Brain microvascular endothelial cell (primary cell): ENCODE measurements around the gene CSPG4.

Experiments used
- DNase-seq: peaks from one replicate; pipeline ENCODE4 v3.0.0-alpha.2; 2020
- H3K27ac ChIP-seq: fragments of 250-450 bp; sonication (Bioruptor Pico); 2 replicates; pipeline ENCODE4 v1.5.1; 2020; ENCODE audit warnings: mild to moderate bottlenecking, moderate library complexity
- H3K27me3 ChIP-seq: fragments of 250-450 bp; sonication (Bioruptor Pico); replicated peaks from 2 replicates; pipeline ENCODE4 v1.5.1; 2020; ENCODE audit warnings: mild to moderate bottlenecking
- H3K36me3 ChIP-seq: fragments of 250-450 bp; sonication (Bioruptor Pico); replicated peaks from 2 replicates; pipeline ENCODE4 v1.5.1; 2020; ENCODE audit warnings: mild to moderate bottlenecking
- H3K4me3 ChIP-seq: 2 replicates; pipeline ENCODE4 v1.5.1; 2011; ENCODE audit warnings: low read depth, mild to moderate bottlenecking, control low read depth, low read length, moderate library complexity
- in situ Hi-C: cut with HindIII; loops from 2 replicates; pipeline ENCODE4 v1.10.0; 2017; ENCODE audit warnings: low sequenced_read_pairs, low pct_ligation_motif_present
- TF ChIP-seq, protein P1 (sequence below): IDR thresholded peaks from 2 replicates; pipeline ENCODE4 v1.5.1; 2011; ENCODE audit warnings: low read depth, mild to moderate bottlenecking, moderate library complexity, low read length, control low read depth, inconsistent platforms; ENCODE audit errors: missing control alignments

Gene CSPG4

DNA sequence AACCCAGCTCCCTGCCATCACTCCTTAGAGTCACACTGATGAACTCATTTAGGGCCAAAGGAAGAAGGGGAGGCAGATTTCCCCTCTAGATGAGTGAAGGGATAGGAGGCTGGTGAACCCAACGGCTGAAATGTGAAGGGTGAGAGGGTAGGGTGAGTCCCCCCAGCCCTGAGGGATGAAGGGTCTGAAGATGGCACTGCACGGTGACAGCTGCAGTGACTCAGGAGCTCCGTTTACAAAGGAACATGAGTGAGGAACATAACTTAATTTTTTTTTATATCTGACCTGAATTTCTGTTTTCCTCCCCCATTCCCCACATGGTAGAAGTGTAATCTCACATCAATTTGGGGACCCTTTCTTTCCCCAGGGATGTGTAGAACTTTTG, 50.9 kb downstream of the CSPG4 start:
- TF ChIP-seq, protein P1, sequence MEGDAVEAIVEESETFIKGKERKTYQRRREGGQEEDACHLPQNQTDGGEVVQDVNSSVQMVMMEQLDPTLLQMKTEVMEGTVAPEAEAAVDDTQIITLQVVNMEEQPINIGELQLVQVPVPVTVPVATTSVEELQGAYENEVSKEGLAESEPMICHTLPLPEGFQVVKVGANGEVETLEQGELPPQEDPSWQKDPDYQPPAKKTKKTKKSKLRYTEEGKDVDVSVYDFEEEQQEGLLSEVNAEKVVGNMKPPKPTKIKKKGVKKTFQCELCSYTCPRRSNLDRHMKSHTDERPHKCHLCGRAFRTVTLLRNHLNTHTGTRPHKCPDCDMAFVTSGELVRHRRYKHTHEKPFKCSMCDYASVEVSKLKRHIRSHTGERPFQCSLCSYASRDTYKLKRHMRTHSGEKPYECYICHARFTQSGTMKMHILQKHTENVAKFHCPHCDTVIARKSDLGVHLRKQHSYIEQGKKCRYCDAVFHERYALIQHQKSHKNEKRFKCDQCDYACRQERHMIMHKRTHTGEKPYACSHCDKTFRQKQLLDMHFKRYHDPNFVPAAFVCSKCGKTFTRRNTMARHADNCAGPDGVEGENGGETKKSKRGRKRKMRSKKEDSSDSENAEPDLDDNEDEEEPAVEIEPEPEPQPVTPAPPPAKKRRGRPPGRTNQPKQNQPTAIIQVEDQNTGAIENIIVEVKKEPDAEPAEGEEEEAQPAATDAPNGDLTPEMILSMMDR, result no peak
- in situ Hi-C loops, result no loop called here
- H3K27me3 ChIP-seq, result no peaks in the 10 kb centered on the region
- H3K27ac ChIP-seq, result peak overlapping the region; percentile 85
- DNase-seq, result no peak
- peaks cover 20% of the 10 kb centered on the region for H3K36me3 ChIP-seq
- no peak overlapping the region for H3K4me3 ChIP-seq

DNA sequence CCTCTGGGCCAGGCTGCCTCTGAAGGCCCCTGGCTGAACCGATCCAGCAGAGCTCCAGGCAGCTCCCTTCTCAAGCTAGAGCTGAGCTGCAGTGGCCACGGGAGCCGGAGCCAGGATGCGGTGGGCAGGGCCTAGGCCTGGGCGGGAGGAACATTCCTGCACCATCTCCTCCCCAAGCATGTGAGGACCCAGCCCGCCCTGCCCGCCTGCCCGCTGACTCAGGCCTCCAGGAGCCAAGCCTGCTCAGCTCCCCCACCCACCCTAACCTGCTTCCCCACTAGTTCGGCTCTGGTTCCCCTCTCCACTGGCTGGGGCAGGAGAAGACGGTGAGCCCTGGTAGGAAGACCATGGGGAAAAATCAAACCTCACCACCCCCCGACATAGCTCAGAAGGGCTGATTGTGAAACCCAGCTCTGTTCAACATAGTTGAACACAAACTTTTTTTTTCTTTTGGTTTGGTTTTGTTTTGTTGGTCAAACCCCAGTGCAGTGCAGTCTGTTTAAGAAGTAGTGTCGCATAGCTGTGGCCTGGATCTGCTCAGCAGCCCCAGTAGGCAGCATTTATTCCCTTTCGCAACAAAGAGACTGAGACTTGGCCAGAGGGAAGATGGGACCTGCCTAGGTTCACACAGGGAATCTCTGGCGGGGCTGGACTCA, 51.4 kb downstream of the CSPG4 start:
- H3K27ac ChIP-seq, result peak overlapping the region; percentile 85
- H3K36me3 ChIP-seq, result peaks cover 21% of the 10 kb centered on the region
- TF ChIP-seq, protein P1, result no peak
- in situ Hi-C loops, result no loop called here
- peak; percentile 92 for DNase-seq
- no peak overlapping the region for H3K4me3 ChIP-seq
- no peaks in the 10 kb centered on the region for H3K27me3 ChIP-seq

DNA sequence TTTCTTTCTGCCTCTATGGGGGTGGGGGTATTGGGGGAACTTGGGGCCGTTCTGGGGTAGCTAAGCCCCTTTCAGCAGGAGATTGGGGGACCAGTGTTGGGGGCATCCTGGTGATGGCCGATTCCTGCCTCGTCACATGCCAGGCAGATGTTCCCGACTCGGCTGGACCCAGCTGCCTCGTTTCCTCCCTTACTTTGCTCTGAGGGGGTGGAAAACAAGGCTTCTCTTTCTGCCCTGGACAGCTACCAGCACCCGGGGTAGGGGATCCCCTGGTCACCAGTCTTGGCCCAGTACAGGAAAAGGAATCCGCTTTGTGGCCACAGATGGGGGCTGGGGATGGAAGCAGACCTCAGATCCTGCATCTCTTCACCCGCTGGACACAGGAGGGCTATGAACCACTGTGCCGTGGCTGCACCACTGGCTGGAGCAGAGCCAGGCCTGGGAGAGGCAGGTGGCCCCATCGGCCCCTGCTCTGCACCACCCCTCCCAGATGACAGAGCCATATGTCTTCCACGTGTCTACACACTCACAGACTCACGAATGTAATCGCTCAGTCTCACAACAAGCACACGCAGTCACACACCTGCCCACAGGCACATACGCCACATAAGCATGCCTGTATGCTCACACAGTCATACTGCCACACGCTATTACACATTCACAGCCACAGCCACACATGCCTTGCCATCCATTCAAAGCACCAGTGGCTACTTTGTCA, 52.6 kb downstream of the CSPG4 start:
- in situ Hi-C loops, result no loop called here
- TF ChIP-seq, protein P1, result no peak
- Histone ChIP-seq H3K27me3 (no peaks in the 10 kb centered on the region), H3K27ac (peak overlapping the region; percentile 85), H3K36me3 (peaks cover 21% of the 10 kb centered on the region), H3K4me3 (no peak overlapping the region)
- DNase-seq, result no peak

DNA sequence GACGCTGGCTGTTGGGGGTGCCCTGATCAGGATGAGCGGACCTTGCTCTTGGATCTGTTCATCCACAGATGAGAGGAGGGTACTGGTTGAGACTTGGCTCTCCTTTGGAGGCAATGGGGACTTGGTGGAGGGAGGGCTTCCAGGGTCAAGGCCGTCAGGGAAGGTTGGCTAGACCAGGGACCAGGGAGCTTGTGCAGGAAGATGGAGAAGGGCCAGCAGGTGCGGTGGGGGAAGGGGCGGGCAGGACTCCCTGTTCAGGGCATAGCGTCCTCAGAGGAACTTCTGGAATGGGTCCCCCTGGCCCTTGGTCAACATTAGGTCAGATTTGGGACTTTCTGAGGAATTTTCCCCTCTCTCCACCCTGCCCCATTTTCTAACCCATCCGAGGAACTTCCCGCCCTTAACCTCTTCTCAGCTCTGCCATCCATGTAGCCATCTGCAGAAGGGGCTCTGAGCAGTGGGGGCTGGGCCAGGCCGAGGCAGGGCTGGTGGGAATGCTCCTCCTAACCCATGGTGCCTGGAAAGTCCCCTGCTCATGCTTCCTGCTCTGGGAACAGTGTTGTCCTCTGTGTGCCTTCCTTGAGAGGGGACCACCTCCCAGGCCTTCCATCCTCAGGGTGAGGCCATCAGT, 53.4 kb downstream of the CSPG4 start:
- Histone ChIP-seq H3K27me3 (no peaks in the 10 kb centered on the region), H3K36me3 (peaks cover 24% of the 10 kb centered on the region), H3K27ac (no peak overlapping the region), H3K4me3 (no peak overlapping the region)
- no peak for DNase-seq
- TF ChIP-seq, protein P1, result no peak
- in situ Hi-C loops, result no loop called here

DNA sequence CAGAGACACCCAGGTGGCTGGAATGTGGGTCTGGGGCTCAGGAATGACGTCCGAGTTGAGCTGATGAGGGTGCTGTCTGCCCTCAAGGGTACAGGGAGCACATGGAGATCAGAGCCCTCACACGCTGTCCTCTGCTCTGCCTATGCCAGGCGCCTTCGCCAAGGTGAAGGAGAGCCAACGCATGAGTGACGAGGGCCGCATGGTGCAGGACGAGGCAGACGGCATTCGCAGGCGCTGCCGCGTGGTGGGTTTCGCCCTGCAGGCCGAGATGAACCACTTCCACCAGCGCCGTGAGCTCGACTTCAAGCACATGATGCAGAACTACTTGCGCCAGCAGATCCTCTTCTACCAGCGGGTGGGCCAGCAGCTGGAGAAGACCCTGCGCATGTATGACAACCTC, 55.8 kb downstream of the CSPG4 start:
- TF ChIP-seq, protein P1, result no peak
- DNase-seq, result no peak
- Histone ChIP-seq H3K27ac (no peak overlapping the region), H3K36me3 (peaks cover 27% of the 10 kb centered on the region), H3K27me3 (no peaks in the 10 kb centered on the region), H3K4me3 (no peak overlapping the region)
- in situ Hi-C loops, result no loop called here
